GM12873 (cell line): ENCODE measurements around the gene HEXA.

ENCODE experiments used
- TF ChIP-seq, protein P1 (sequence below): IDR thresholded peaks from 2 replicates; pipeline ENCODE4 v1.5.1; 2012; ENCODE audit warnings: low read depth, mild to moderate bottlenecking, moderate library complexity, low read length, control low read depth; ENCODE audit not compliant: insufficient read depth; ENCODE audit errors: missing control alignments

Gene HEXA

GRCh38 chr15:72406936-72407335 lies 31.1 kb upstream of the HEXA start:
- TF ChIP-seq, protein P1, sequence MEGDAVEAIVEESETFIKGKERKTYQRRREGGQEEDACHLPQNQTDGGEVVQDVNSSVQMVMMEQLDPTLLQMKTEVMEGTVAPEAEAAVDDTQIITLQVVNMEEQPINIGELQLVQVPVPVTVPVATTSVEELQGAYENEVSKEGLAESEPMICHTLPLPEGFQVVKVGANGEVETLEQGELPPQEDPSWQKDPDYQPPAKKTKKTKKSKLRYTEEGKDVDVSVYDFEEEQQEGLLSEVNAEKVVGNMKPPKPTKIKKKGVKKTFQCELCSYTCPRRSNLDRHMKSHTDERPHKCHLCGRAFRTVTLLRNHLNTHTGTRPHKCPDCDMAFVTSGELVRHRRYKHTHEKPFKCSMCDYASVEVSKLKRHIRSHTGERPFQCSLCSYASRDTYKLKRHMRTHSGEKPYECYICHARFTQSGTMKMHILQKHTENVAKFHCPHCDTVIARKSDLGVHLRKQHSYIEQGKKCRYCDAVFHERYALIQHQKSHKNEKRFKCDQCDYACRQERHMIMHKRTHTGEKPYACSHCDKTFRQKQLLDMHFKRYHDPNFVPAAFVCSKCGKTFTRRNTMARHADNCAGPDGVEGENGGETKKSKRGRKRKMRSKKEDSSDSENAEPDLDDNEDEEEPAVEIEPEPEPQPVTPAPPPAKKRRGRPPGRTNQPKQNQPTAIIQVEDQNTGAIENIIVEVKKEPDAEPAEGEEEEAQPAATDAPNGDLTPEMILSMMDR: no peak

GRCh38 chr15:72404841-72405240 lies 29.0 kb upstream of the HEXA start:
- TF ChIP-seq, protein P1: no peak

- TF ChIP-seq, protein P1: no peak
Observed at GRCh38 chr15:72404356-72404755, 28.5 kb upstream of the HEXA start.

DNA sequence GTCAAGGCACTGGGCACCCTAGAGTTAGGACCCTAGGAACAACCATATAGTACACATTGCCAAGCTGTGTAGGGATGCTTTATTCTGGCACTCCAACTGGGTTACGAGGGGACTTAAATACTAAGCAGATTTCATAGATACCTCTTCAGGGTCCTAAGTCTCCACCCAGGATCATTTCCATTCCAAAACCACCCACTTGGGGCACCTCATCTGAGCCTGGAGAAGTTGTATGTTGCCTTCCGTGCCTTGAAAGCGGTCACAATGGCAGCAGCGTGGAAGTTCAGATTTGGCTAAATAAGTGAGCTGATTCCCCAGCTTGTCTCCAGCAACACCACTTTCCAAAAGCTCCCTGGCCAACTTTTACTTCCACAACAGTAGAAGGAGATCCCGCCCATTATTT lies 26.9 kb upstream of the HEXA start:
- TF ChIP-seq, protein P1: no peak

GRCh38 chr15:72398648-72399047 lies 22.8 kb upstream of the HEXA start:
- TF ChIP-seq, protein P1: no peak

GRCh38 chr15:72397796-72398588 lies 22.2 kb upstream of the HEXA start, which contains the start of gene TMEM202:
Gene TMEM202 (plus strand): TSS chr15:72398305. CDS start chr15:72398327, 22 bp downstream.
- TF ChIP-seq, protein P1: no peak

DNA sequence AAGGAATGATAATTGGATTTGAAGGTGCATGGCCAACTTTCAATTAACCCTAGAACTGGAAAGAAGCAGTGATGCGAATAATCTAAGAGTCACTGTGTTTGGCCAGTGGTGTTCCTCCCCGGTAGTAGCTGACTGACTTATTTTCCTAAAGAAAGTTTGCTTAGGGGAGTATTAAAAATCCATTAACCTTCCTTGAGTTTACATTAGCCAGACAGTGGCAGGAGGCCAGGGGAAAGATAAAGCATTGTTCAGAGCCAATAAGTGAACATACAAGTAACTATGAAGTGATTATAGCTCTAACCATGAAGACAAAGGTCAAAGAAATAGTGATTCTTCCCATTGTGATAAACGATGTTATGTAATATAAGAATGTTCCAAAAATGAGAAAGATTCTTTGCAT lies 13.4 kb upstream of the HEXA start:
- TF ChIP-seq, protein P1: no peak
